Bronchial epithelial cell (primary cell): ENCODE results near the gene RGS10. TPM values are rescaled to one million over a fixed set of nuclear protein-coding genes. Genes with fewer than 3 reads are reported as not detected.
A peak's percentile ranks its signal among the peaks of the same experiment; 100 is the strongest.

Source experiments
- DNase-seq: peaks from one replicate; pipeline ENCODE4 v3.0.0-alpha.2; 2010; ENCODE audit warnings: low read depth
- FAIRE-seq: peaks from 2 replicates; lab custom pipeline; 2011; peaks lifted over from hg19 to GRCh38; lab: Jason Lieb, UNC
- H3K27me3 ChIP-seq: 2 replicates; pipeline ENCODE4 v1.5.1; 2011; ENCODE audit warnings: low read length; ENCODE audit not compliant: control insufficient read depth, insufficient read depth
- H3K36me3 ChIP-seq: 2 replicates; pipeline ENCODE4 v1.5.1; 2011; ENCODE audit warnings: low read length; ENCODE audit not compliant: control insufficient read depth, insufficient read depth
- H3K4me3 ChIP-seq: 2 replicates; pipeline ENCODE4 v1.5.1; 2011; ENCODE audit warnings: mild to moderate bottlenecking, low read depth, low read length, control low read depth
- total RNA-seq: library from RNA; depleted of rRNA; stranded (reverse); fragments of >200 nt; gene quantifications from 2 replicates; pipeline ENCODE4 v1.2.1, GENCODE V29; 2014
- TF ChIP-seq, protein P1 (sequence below): IDR thresholded peaks from 2 replicates; pipeline ENCODE4 v1.5.1; 2011; ENCODE audit warnings: mild to moderate bottlenecking, moderate library complexity, low read length, control low read depth, inconsistent platforms; ENCODE audit not compliant: insufficient read depth, severe bottlenecking

The RGS10 gene
- total RNA-seq, 1 donor from 2014 or later = 35.5 TPM

DNA sequence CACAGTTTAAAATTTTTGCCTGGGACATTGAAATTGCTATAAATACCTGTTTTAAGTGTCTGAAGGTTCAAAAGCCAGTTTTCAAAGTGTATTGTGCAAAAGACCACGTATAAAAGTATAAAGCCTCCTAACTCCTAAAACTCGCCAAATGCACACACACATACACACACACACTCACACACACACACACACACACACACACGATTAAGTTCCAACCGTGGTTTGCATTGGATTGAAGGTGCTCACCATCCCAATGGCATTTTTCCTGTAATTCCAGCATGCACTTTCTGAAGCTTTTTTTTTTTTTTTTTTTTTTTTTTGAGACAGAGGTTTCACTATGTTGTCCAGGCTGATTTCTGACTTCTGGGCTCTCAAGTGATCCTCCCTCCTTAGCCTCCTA is 2.8 kb upstream of the RGS10 start:
- Histone ChIP-seq H3K36me3 (no peaks in the 10 kb centered on the region), H3K27me3 (no peaks in the 10 kb centered on the region), H3K4me3 (no peak overlapping the region)
- FAIRE-seq = no peak
- no peak for DNase-seq
- TF ChIP-seq, protein P1, sequence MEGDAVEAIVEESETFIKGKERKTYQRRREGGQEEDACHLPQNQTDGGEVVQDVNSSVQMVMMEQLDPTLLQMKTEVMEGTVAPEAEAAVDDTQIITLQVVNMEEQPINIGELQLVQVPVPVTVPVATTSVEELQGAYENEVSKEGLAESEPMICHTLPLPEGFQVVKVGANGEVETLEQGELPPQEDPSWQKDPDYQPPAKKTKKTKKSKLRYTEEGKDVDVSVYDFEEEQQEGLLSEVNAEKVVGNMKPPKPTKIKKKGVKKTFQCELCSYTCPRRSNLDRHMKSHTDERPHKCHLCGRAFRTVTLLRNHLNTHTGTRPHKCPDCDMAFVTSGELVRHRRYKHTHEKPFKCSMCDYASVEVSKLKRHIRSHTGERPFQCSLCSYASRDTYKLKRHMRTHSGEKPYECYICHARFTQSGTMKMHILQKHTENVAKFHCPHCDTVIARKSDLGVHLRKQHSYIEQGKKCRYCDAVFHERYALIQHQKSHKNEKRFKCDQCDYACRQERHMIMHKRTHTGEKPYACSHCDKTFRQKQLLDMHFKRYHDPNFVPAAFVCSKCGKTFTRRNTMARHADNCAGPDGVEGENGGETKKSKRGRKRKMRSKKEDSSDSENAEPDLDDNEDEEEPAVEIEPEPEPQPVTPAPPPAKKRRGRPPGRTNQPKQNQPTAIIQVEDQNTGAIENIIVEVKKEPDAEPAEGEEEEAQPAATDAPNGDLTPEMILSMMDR = no peak

DNA sequence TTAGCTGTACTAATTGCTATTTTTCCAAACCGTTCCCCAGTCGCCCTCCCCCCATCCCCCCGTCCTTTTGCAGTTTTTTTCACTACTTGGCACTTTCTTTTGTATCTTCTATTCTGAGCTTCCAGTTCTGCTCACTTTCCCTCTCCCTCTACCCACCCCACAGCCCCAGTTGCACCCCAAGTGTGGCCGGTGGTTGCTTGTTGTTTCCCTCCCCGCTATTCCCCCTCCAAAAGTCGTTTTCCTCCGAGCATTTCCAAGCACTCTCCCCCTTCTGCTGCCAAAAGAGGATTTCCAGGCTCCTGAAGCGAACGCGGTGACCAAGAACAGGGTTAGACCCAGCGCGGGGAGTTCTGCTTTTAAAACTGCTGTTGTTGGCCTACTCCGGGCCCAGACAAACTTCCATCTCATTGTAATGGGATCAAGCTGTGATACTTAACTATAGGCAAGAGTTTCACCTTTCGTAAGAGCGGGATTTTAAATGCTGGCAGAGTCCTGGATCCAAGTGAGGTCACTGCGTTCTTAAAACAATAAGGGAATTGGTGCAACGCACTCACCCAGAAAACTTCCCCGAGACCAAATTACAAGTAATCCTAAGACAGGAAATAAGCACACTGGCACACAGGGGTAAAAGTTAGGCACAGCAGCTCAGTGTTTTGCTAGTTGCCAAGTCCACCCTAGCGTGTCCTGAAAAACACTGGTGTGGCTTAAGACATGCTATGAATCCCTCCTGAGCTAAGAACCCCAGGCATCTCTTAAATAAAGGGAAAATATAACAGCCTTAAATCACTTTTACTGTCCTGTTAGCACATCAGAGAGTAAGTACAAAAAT is 1.5 kb upstream of the RGS10 start:
- DNase-seq (peak; percentile 58), FAIRE-seq (no peak)
- TF ChIP-seq, protein P1 = no peak
- no peaks in the 10 kb centered on the region for H3K36me3 ChIP-seq
- H3K4me3 ChIP-seq = peak overlapping the region; percentile 60
- H3K27me3 ChIP-seq = no peaks in the 10 kb centered on the region

DNA sequence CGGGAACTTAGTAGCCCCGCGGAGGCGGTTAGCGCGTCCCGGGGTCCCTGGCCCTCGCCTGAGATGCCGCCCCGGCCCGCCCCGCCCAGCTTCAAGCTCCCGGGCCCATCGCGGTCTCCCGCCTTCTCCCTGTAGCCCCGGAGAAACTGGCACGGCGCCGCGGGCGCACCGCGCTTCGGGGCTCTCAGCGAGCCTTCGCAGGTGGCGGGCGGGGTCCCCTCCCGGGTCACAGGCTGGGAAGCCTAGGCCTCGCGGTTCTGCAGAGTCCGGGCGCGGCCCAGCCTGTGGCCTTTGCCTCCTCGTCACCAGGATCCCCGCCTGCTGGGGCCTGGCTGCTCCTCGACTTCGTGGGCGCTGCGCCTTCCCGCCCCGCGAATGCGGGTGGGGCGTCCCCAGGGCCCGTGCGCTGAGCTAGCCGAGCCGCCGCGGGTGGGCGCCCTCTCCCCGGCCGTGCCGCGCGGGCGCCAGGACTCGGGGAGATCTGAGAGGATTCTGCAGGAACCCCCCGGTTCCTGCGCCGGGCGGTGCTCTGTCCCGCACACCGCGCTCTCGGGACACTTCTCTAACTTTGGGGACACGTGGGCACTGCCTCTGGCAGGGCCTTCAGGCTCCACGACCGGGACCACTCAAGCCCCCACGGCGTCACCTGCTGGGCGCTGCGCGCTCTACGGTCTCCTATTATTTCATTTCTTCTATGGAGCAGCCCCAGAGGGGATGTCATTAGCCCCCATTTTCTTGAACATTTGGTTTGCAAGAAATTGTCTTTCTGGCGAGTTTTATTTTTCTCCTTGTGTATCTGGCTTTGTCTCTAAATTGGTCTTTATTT is 682 bp upstream of the RGS10 start:
- TF ChIP-seq, protein P1 = peak; percentile 61
- peak overlapping the region; percentile 60 for H3K4me3 ChIP-seq
- DNase-seq (no peak), FAIRE-seq (no peak)
- no peaks in the 10 kb centered on the region for H3K27me3 ChIP-seq
- no peaks in the 10 kb centered on the region for H3K36me3 ChIP-seq

DNA sequence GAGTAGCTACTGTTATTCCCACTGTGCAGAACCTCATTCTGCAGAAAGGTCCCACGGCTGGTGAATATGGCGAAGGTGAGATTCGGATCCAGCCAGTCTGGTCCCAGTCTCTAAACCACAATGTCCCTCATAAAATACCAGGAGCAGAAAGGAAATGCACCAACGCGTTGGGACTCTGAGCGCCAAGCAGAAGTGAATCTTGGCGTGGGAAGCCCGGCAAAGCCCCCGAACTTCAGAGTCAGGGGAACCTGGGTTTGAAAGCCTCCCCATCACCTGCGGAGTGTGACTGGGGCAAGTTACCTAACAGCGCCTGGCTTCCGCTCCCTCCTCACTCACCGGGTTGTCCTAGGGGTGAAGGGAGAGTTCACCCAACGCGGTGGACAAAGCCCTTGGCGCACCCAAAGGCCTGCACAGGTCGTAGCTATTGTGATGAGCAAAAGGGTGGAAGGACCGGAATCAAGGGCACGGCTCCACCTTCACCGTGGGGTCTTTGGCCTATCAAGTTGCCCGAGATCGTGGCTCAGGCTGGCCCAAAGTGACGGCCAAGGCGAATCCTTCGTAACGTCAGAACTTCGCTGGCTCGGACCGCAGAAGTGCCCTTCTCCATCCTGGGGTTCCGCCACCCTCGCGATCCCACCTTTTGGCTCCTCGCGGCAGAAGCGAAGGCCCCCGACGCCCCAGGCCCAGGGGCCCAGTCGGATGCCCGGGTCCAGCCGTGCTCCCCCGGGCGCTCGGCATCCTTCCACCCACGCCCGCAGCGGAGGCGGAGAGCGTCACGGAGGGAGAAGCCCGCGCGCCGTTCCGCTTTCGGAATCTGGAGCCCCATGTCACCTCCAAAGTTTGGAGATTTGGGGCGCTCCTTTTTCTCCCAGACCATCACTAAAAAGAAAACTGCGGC is 811 bp downstream of the RGS10 start:
- TF ChIP-seq, protein P1 = no peak
- no peak for FAIRE-seq
- Histone ChIP-seq H3K4me3 (peak overlapping the region; percentile 60), H3K36me3 (no peaks in the 10 kb centered on the region), H3K27me3 (no peaks in the 10 kb centered on the region)
- no peak for DNase-seq

DNA sequence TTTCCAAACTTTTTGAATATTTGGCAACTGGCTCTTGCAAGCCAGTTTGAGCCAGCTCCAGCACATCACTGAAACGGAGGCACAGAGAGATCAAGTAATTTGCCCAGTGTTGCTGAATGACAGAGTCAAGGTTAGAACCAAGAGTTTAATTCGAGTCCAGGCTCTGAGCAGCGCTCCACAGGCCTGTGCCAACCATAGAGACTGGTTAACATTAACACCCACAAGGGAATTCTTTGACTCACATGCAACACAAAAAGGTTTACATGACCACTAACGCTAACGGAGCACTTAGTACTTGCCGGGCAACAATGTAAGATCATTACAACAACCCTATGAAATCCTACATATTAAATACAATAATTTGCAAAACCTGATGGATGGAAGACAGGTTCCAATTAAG is 1.5 kb downstream of the RGS10 start:
- TF ChIP-seq, protein P1 = no peak
- Histone ChIP-seq H3K4me3 (no peak overlapping the region), H3K27me3 (no peaks in the 10 kb centered on the region), H3K36me3 (no peaks in the 10 kb centered on the region)
- FAIRE-seq (no peak), DNase-seq (peak; percentile 42)
